HG02642 (cell line): ENCODE data around the gene SP110.
"Not testable (repeated sequence)": the region's sequence is repeated elsewhere in the genome, so short reads cannot be mapped to it uniquely, and the experiment has no call there.

Experiments
- ATAC-seq: cut with Tn5 transposase; IDR thresholded peaks from one replicate; pipeline ENCODE4 v1.9.1; 2021; ENCODE audit warnings: mild to moderate bottlenecking; ENCODE audit not compliant: unreplicated experiment, poor library complexity

The SP110 gene

GRCh38 chr2:230131366-230131765 is 88.4 kb downstream of the SP110 start:
- ATAC-seq = no peak

- ATAC-seq = no peak
Observed at GRCh38 chr2:230130668-230131364, 89.0 kb downstream of the SP110 start.

GRCh38 chr2:230129343-230129742 is 90.4 kb downstream of the SP110 start:
- ATAC-seq = no peak

GRCh38 chr2:230128623-230129342 is 91.0 kb downstream of the SP110 start:
- ATAC-seq = no peak

GRCh38 chr2:230127195-230127594 is 92.6 kb downstream of the SP110 start:
- no peak for ATAC-seq

- ATAC-seq = no peak
Observed at GRCh38 chr2:230124757-230125431, 94.9 kb downstream of the SP110 start.

- no peak for ATAC-seq
Observed at GRCh38 chr2:230124235-230124634, 95.5 kb downstream of the SP110 start.

GRCh38 chr2:230120376-230120775 is 99.4 kb downstream of the SP110 start:
- not testable (repeated sequence) for ATAC-seq

GRCh38 chr2:230119827-230120226 is 100.0 kb downstream of the SP110 start:
- ATAC-seq = not testable (repeated sequence)
